Prostate gland (tissue), 2 donors: ENCODE measurements around the gene CCSER1. TPM values are rescaled to one million over a fixed set of nuclear protein-coding genes. Genes with fewer than 3 reads are reported as not detected.
"Not testable (repeated sequence)": the region's sequence is repeated elsewhere in the genome, so short reads cannot be mapped to it uniquely, and the experiment has no call there.

Source experiments
- DNase-seq: peaks from one replicate; pipeline ENCODE4 v3.0.0-alpha.2; 2019; ENCODE audit warnings: low spot score
- H3K27ac ChIP-seq, 2 donors: fragments of 200-600 bp; sonication (generic); 2 replicates each; pipeline ENCODE4 v1.5.1; 2017 to 2019
- H3K27me3 ChIP-seq: fragments of 200-600 bp; sonication (generic); replicated peaks from 2 replicates; pipeline ENCODE4 v1.5.1; 2019; ENCODE audit not compliant: insufficient read depth
- H3K36me3 ChIP-seq, 2 donors: fragments of 200-600 bp; sonication (generic); 1 replicate in 1 of 2; 2 replicates in 1 of 2; pipeline versions ENCODE4 v1.5.1 to v1.8.1; 2017 to 2019
- H3K4me1 ChIP-seq: fragments of 200-600 bp; sonication (generic); replicated peaks from 2 replicates; pipeline ENCODE4 v1.5.1; 2019
- H3K4me3 ChIP-seq, 2 donors: fragments of 200-600 bp; sonication (generic); 2 replicates each; pipeline ENCODE4 v1.5.1; 2017 to 2019
- H3K9me3 ChIP-seq: fragments of 200-600 bp; sonication (generic); 2 replicates; pipeline ENCODE4 v1.5.1; 2017
- CTCF ChIP-seq, 4 experiments: fragments of 200-600 bp in 2 of 4; fragments of 450-650 bp in 2 of 4; sonication (generic) in 2 of 4; IDR thresholded peaks; 1 replicate in 3 of 4; 2 replicates in 1 of 4; pipeline ENCODE4 v1.5.1; 2016 to 2019; ENCODE audit warnings: antibody characterized with exemption in 4 of 4, mild to moderate bottlenecking in 2 of 4, moderate library complexity in 2 of 4
- POLR2A ChIP-seq: fragments of 450-650 bp; IDR thresholded peaks from one replicate; pipeline ENCODE4 v1.6.1; 2016; ENCODE audit warnings: antibody characterized with exemption, mild to moderate bottlenecking
- POLR2AphosphoS5 ChIP-seq: sonication (generic); formaldehyde crosslinking; IDR thresholded peaks from one replicate; pipeline ENCODE4 v1.6.1; 2017; ENCODE audit warnings: antibody characterized with exemption
- WGBS: methylation state at CpG from one replicate; pipeline ENCODE4 v1.1.5; 2018; 5-methylcytosine and 5-hydroxymethylcytosine counted together
- intact Hi-C: fragments of 100-400 bp; cut with DNase I; formaldehyde crosslinking; loops from one replicate; pipeline ENCODE4 v1.14.2; 2022
- total RNA-seq, 2 donors: library from RNA; depleted of rRNA; stranded (reverse); fragments of >200 nt; gene quantifications; one replicate each; pipeline ENCODE4 v1.1.0, GENCODE V29; 2016

Gene CCSER1
- total RNA-seq, 2 donors from 2014 or later, result 11.9 to 32.2 TPM

- no peaks in the 10 kb centered on the region for H3K9me3 ChIP-seq
- H3K27ac ChIP-seq, result no peak overlapping the region
- 92% methylated on average over 1 of the region's 1 CpG for WGBS
- intact Hi-C loops, result no loop called here
- no peaks in the 10 kb centered on the region for H3K27me3 ChIP-seq
- DNase-seq, result no peak
- no peak overlapping the region for H3K4me3 ChIP-seq
- no peak for TF ChIP-seq POLR2A
- no peak for TF ChIP-seq POLR2AphosphoS5
- no peaks in the 10 kb centered on the region for H3K36me3 ChIP-seq
- H3K4me1 ChIP-seq, result no peaks in the 10 kb centered on the region
Observed at GRCh38 chr4:91256751-91257150, 1129.6 kb downstream of the CCSER1 start.

GRCh38 chr4:91257721-91258120 lies 1130.5 kb downstream of the CCSER1 start:
- Histone ChIP-seq H3K9me3 (no peaks in the 10 kb centered on the region), H3K36me3 (no peaks in the 10 kb centered on the region), H3K27ac (no peak overlapping the region), H3K4me1 (no peaks in the 10 kb centered on the region), H3K27me3 (no peaks in the 10 kb centered on the region), H3K4me3 (no peak overlapping the region)
- TF ChIP-seq POLR2AphosphoS5, result no peak
- TF ChIP-seq POLR2A, result no peak
- TF ChIP-seq CTCF (IDR thresholded peaks at IDR 0.05), result no peak
- DNase-seq, result no peak
- intact Hi-C loops, result no loop called here
- 51% methylated on average over 2 of the region's 2 CpGs for WGBS

GRCh38 chr4:91258326-91258725 lies 1131.1 kb downstream of the CCSER1 start:
- Histone ChIP-seq H3K4me1 (no peaks in the 10 kb centered on the region), H3K36me3 (no peaks in the 10 kb centered on the region), H3K4me3 (no peak overlapping the region), H3K9me3 (no peaks in the 10 kb centered on the region), H3K27ac (no peak overlapping the region), H3K27me3 (no peaks in the 10 kb centered on the region)
- TF ChIP-seq CTCF (IDR thresholded peaks at IDR 0.05) (no peak), POLR2AphosphoS5 (no peak), POLR2A (no peak)
- intact Hi-C loops, result no loop called here
- no peak for DNase-seq

- no peak for DNase-seq
- Histone ChIP-seq H3K27ac (no peak overlapping the region), H3K4me1 (no peaks in the 10 kb centered on the region), H3K9me3 (no peaks in the 10 kb centered on the region), H3K4me3 (no peak overlapping the region), H3K36me3 (no peaks in the 10 kb centered on the region), H3K27me3 (no peaks in the 10 kb centered on the region)
- TF ChIP-seq POLR2AphosphoS5 (no peak), CTCF (IDR thresholded peaks at IDR 0.05) (no peak), POLR2A (no peak)
- intact Hi-C loops, result no loop called here
Observed at GRCh38 chr4:91267543-91267942, 1140.3 kb downstream of the CCSER1 start.

GRCh38 chr4:91268481-91268880 lies 1141.3 kb downstream of the CCSER1 start:
- intact Hi-C loops, H3K36me3 ChIP-seq, H3K27ac ChIP-seq, H3K4me3 ChIP-seq, H3K4me1 ChIP-seq, H3K9me3 ChIP-seq, DNase-seq, H3K27me3 ChIP-seq: not testable (repeated sequence)
- WGBS, result 83% methylated on average over 4 of the region's 4 CpGs

- Histone ChIP-seq H3K27me3 (no peaks in the 10 kb centered on the region), H3K4me1 (no peaks in the 10 kb centered on the region), H3K9me3 (no peaks in the 10 kb centered on the region), H3K36me3 (no peaks in the 10 kb centered on the region), H3K27ac (no peak overlapping the region), H3K4me3 (no peak overlapping the region)
- 67% methylated on average over 2 of the region's 2 CpGs for WGBS
- intact Hi-C loops, result no loop called here
- no peak for TF ChIP-seq CTCF (IDR thresholded peaks at IDR 0.05)
- no peak for TF ChIP-seq POLR2A
- TF ChIP-seq POLR2AphosphoS5, result no peak
- DNase-seq, result no peak
Observed at GRCh38 chr4:91268913-91269312, 1141.7 kb downstream of the CCSER1 start.
